ENCODE measurements around the gene UPF1. TPM values are rescaled to one million over a fixed set of nuclear protein-coding genes. Genes with fewer than 3 reads are reported as not detected.

Gene UPF1
- total and polyA plus RNA-seq, 2 of the 13 experiments (the other 11 are each of a cell fraction or from before 2014, with no cell fraction given): 16.9 to 41.8 TPM

DNA sequence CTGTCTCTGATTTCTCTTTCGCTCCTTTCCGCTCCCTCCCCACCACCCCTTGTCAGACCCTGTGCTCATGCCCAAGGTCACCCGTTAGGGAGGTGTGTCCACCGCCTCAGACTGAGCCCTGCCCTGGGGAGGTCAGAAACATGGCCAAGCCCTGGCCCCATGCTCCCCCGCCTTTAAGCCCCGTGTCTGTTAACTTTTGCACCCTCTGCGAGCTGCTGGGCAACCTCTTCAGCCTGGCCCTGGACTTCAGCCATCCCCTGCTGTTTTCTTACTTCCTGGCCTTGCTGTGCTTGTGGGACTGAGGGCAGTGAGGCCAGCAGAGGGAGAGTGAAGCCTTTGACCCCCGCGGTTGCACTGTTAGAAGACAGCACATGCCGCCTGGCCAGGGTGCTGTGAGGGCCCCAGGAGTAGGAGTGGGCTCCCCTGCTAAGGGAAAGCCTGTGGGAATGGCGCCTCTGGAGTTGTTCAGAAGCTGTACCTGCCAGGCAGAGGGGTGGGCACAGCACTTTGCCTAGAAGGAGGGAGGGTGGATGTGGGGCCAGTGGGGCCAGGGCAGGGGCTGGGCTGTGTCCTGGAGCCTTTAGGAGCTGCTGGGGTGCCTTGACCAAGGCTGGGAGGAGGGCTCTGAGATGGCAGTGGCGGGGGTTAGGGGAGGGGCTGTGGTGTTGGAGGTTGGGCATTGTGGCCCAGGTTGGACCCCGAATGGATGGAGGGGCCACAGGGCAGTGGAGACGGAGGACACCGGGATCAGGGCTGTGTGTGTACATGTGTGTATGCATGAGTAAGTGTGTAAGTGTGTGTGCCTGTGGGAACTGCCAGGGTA lies 7.9 kb downstream of the UPF1 start (continued):
- TF ChIP-seq ZNF574 (CRISPR knock-in tag; IDR thresholded peaks at IDR 0.05) (peak; percentile 76), RARA (CRISPR knock-in tag; IDR thresholded peaks at IDR 0.05) (peak; percentile 95), MYC (CRISPR knock-in tag; IDR thresholded peaks at IDR 0.05; ENCODE audit: borderline replicate concordance) (peak; percentile 95), STAT6 (CRISPR knock-in tag; IDR thresholded peaks at IDR 0.05; ENCODE audit: borderline replicate concordance) (peak; percentile 87; the same call in 1 of the 2 replicates), HMGXB4 (CRISPR knock-in tag; IDR thresholded peaks at IDR 0.05; ENCODE audit: borderline replicate concordance in 1 of 2, low read depth in 1 of 2) (peak; percentile 75 to 85; a peak in 3 of 4 replicates), PAF1 (CRISPR knock-in tag; IDR thresholded peaks at IDR 0.05) (no peak), ZBTB37 (CRISPR knock-in tag; IDR thresholded peaks at IDR 0.05) (no peak), KLF15 (CRISPR knock-in tag; IDR thresholded peaks at IDR 0.05; ENCODE audit: borderline replicate concordance) (no peak), ZNF737 (CRISPR knock-in tag; IDR thresholded peaks at IDR 0.05; ENCODE audit: borderline replicate concordance) (no peak), STAG1 (CRISPR knock-in tag; IDR thresholded peaks at IDR 0.05) (peak; percentile 40; the same call in 1 of the 2 replicates), ISL2 (CRISPR knock-in tag; IDR thresholded peaks at IDR 0.05) (peak; percentile 34; the same call in 1 of the 2 replicates)
- TF ChIP-seq, protein P1, sequence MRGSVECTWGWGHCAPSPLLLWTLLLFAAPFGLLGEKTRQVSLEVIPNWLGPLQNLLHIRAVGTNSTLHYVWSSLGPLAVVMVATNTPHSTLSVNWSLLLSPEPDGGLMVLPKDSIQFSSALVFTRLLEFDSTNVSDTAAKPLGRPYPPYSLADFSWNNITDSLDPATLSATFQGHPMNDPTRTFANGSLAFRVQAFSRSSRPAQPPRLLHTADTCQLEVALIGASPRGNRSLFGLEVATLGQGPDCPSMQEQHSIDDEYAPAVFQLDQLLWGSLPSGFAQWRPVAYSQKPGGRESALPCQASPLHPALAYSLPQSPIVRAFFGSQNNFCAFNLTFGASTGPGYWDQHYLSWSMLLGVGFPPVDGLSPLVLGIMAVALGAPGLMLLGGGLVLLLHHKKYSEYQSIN (CRISPR knock-in tag; IDR thresholded peaks at IDR 0.05; ENCODE audit: borderline replicate concordance): no peak
- TF ChIP-seq, protein P2, sequence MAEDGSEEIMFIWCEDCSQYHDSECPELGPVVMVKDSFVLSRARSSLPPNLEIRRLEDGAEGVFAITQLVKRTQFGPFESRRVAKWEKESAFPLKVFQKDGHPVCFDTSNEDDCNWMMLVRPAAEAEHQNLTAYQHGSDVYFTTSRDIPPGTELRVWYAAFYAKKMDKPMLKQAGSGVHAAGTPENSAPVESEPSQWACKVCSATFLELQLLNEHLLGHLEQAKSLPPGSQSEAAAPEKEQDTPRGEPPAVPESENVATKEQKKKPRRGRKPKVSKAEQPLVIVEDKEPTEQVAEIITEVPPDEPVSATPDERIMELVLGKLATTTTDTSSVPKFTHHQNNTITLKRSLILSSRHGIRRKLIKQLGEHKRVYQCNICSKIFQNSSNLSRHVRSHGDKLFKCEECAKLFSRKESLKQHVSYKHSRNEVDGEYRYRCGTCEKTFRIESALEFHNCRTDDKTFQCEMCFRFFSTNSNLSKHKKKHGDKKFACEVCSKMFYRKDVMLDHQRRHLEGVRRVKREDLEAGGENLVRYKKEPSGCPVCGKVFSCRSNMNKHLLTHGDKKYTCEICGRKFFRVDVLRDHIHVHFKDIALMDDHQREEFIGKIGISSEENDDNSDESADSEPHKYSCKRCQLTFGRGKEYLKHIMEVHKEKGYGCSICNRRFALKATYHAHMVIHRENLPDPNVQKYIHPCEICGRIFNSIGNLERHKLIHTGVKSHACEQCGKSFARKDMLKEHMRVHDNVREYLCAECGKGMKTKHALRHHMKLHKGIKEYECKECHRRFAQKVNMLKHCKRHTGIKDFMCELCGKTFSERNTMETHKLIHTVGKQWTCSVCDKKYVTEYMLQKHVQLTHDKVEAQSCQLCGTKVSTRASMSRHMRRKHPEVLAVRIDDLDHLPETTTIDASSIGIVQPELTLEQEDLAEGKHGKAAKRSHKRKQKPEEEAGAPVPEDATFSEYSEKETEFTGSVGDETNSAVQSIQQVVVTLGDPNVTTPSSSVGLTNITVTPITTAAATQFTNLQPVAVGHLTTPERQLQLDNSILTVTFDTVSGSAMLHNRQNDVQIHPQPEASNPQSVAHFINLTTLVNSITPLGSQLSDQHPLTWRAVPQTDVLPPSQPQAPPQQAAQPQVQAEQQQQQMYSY (CRISPR knock-in tag; IDR thresholded peaks at IDR 0.05): no peak

Measured in HepG2 (cell line).